HepG2 (cell line): ENCODE data around the gene FXR2. TPM values are rescaled to one million over a fixed set of nuclear protein-coding genes. Genes with fewer than 3 reads are reported as not detected.

Experiments used
- ATF7 ChIP-seq, 2 experiments: fragments of 450-650 bp in 1 of 2; sonication (generic) in 1 of 2; formaldehyde crosslinking in 1 of 2; IDR thresholded peaks; 2 replicates each; pipeline versions ENCODE4 v1.4.0 to v1.6.1; 2016 to 2020; ENCODE audit warnings: antibody characterized with exemption in 1 of 2, mild to moderate bottlenecking in 1 of 2, missing genetic modification reagents in 1 of 2
- CREM ChIP-seq, 2 experiments: sonication (generic) in 1 of 2; formaldehyde crosslinking in 1 of 2; IDR thresholded peaks; 2 replicates each; pipeline versions ENCODE4 v1.4.0 to v1.6.1; 2016 to 2020; ENCODE audit warnings: antibody characterized with exemption in 1 of 2, mild to moderate bottlenecking in 1 of 2, missing genetic modification reagents in 1 of 2
- DBP ChIP-seq: sonication (generic); formaldehyde crosslinking; IDR thresholded peaks from 2 replicates; pipeline ENCODE4 v1.4.0; 2020; ENCODE audit warnings: missing genetic modification reagents; ENCODE audit errors: not compliant biosample characterization
- HIC2 ChIP-seq: sonication (generic); formaldehyde crosslinking; IDR thresholded peaks from 2 replicates; pipeline ENCODE4 v1.9.0; 2022; ENCODE audit warnings: low read depth, missing genetic modification reagents
- IKZF1 ChIP-seq: fragments of 450-650 bp; IDR thresholded peaks from 2 replicates; pipeline ENCODE4 v1.7.1; 2016
- KDM2A ChIP-seq: sonication (generic); formaldehyde crosslinking; IDR thresholded peaks from 2 replicates; pipeline ENCODE4 v1.4.0; 2020; ENCODE audit warnings: low read depth, missing genetic modification reagents, borderline replicate concordance
- KDM6A ChIP-seq: IDR thresholded peaks from 2 replicates; pipeline ENCODE4 v1.6.1; 2016; ENCODE audit warnings: low read depth
- KLF6 ChIP-seq: IDR thresholded peaks from 2 replicates; pipeline ENCODE4 v1.8.0; 2016; ENCODE audit warnings: missing biosample characterization, missing genetic modification reagents
- LRRFIP1 ChIP-seq: sonication (generic); formaldehyde crosslinking; conservative IDR thresholded peaks from 2 replicates; pipeline ENCODE4 v1.4.0; 2020; ENCODE audit warnings: missing genetic modification reagents
- RAD21 ChIP-seq: fragments of 450-650 bp; formaldehyde crosslinking; IDR thresholded peaks from 2 replicates; pipeline ENCODE4 v1.5.0; 2020; ENCODE audit warnings: mild to moderate bottlenecking
- RNF2 ChIP-seq: fragments of 450-650 bp; conservative IDR thresholded peaks from 2 replicates; pipeline ENCODE4 v1.6.1; 2016; ENCODE audit warnings: low read depth
- SATB2 ChIP-seq: sonication (generic); formaldehyde crosslinking; IDR thresholded peaks from 2 replicates; pipeline ENCODE4 v1.5.0; 2020; ENCODE audit warnings: missing genetic modification reagents
- STAG1 ChIP-seq: sonication (generic); formaldehyde crosslinking; IDR thresholded peaks from 2 replicates; pipeline ENCODE4 v1.4.0; 2020; ENCODE audit warnings: missing genetic modification reagents
- ZNF451 ChIP-seq: sonication (generic); formaldehyde crosslinking; IDR thresholded peaks from 2 replicates; pipeline ENCODE4 v1.5.0; 2020; ENCODE audit warnings: mild to moderate bottlenecking, missing genetic modification reagents
- ZNF468 ChIP-seq: sonication (generic); formaldehyde crosslinking; IDR thresholded peaks from 2 replicates; pipeline ENCODE4 v1.8.0; 2022; ENCODE audit warnings: mild to moderate bottlenecking, moderate library complexity, missing genetic modification reagents
- ZNF704 ChIP-seq: sonication (generic); formaldehyde crosslinking; IDR thresholded peaks from 2 replicates; pipeline ENCODE4 v1.8.1; 2023; ENCODE audit warnings: mild to moderate bottlenecking, inconsistent platforms, moderate library complexity, missing genetic modification reagents, borderline replicate concordance
- ZNF720 ChIP-seq: sonication (generic); formaldehyde crosslinking; IDR thresholded peaks from 2 replicates; pipeline ENCODE4 v1.4.0; 2020; ENCODE audit warnings: missing genetic modification reagents
- ZNF790 ChIP-seq: sonication (generic); formaldehyde crosslinking; IDR thresholded peaks from 2 replicates; pipeline ENCODE4 v1.8.0; 2022; ENCODE audit warnings: missing genetic modification reagents, mild to moderate bottlenecking, borderline replicate concordance
- ZNF879 ChIP-seq: sonication (generic); formaldehyde crosslinking; IDR thresholded peaks from 2 replicates; pipeline ENCODE4 v1.8.1; 2023; ENCODE audit warnings: missing genetic modification reagents
- polyA plus RNA-seq, 8 experiments: library from polyadenylated mRNA; depleted of rRNA in 3 of 8; stranded (reverse) in 7 of 8; unstranded in 1 of 8; fragments of >200 nt; fragmentation: Illumina TruSeq in 4 of 8; extraction: Trizol in 4 of 8; gene quantifications; 2 replicates each; pipeline versions ENCODE4 v1.2.1 to v1.2.3, GENCODE V29; 2011 to 2016; ENCODE audit warnings: low read depth in 4 of 8, missing spikeins in 1 of 8, mixed read lengths in 1 of 8; ENCODE audit not compliant: insufficient read depth in 1 of 8
- total RNA-seq, 5 experiments: library from RNA; depleted of rRNA; stranded (reverse); fragments of >200 nt; fragmentation: Illumina TruSeq; extraction: Trizol; gene quantifications; 2 replicates each; pipeline ENCODE4 v1.2.3, GENCODE V29; 2016; ENCODE audit warnings: low read depth in 1 of 5

Gene FXR2
- total and polyA plus RNA-seq, 2 of the 13 experiments (the other 11 are each of a cell fraction or from before 2014, with no cell fraction given) = 20.9 to 24.4 TPM

- TF ChIP-seq CREM (IDR thresholded peaks at IDR 0.05) = peak; percentile 75; the same call in 1 of the 2 replicates
- no peak for TF ChIP-seq CREM (CRISPR knock-in tag; IDR thresholded peaks at IDR 0.05)
- TF ChIP-seq KLF6 = peak; percentile 79
- TF ChIP-seq ZNF468 = no peak
- 0 out of 2 replicates have a peak, but pooled peaks have one; percentile 85 for TF ChIP-seq SATB2
- TF ChIP-seq LRRFIP1 (CRISPR knock-in tag) = no peak
- TF ChIP-seq KDM6A (CRISPR knock-in tag) = no peak
- no peak for TF ChIP-seq RAD21 (CRISPR knock-in tag)
- TF ChIP-seq IKZF1 = no peak
- no peak for TF ChIP-seq HIC2
- TF ChIP-seq DBP (CRISPR knock-in tag) = peak; percentile 83
- TF ChIP-seq ZNF720 (CRISPR knock-in tag) = no peak
- TF ChIP-seq RNF2 = peak; percentile 76; the same call in 1 of the 2 replicates
- TF ChIP-seq ATF7 (IDR thresholded peaks at IDR 0.05) = no peak
- TF ChIP-seq ATF7 (CRISPR knock-in tag; IDR thresholded peaks at IDR 0.05) = no peak
- peak; percentile 93 for TF ChIP-seq KDM2A (CRISPR knock-in tag)
- TF ChIP-seq ZNF451 (CRISPR knock-in tag) = no peak; the same call in 1 of the 2 replicates
- TF ChIP-seq ZNF879 = 0 out of 2 replicates have a peak, but pooled peaks have one; percentile 47
- TF ChIP-seq ZNF704 (CRISPR knock-in tag) = no peak
- TF ChIP-seq STAG1 = no peak
- TF ChIP-seq ZNF790 (CRISPR knock-in tag) = no peak
These were observed 31.2 kb downstream of the FXR2 start, which contains the start of gene MPDU1 (continued) for GRCh38 chr17:7583253-7584109.
